PC-3 (cell line): Measurements from ENCODE around the gene VAT1L. TPM values are rescaled to one million over a fixed set of nuclear protein-coding genes. Genes with fewer than 3 reads are reported as not detected.

Experiments used
- ATAC-seq: fragments of 200-7000 bp; cut with Tn5 transposase; 2 replicates; pipeline ENCODE4 v1.9.1; 2020; ENCODE audit warnings: mild to moderate bottlenecking, moderate library complexity
- BruUV-seq: library from RNA; stranded (reverse); fragments of 400-500 nt; replicated peaks from 2 replicates; lab custom pipeline; 2021; lab: Mats Ljungman, UMichigan
- CTCF ChIA-PET: fragments of 300-600 bp; sonication (Branson Sonifier 250); formaldehyde crosslinking; loops from one replicate; lab custom pipeline; 2022; ENCODE audit warnings: antibody characterized with exemption; lab: Charles Lee
- POLR2A ChIA-PET: fragments of 300-600 bp; sonication (Branson Sonifier 250); formaldehyde crosslinking; loops from one replicate; lab custom pipeline; 2022; ENCODE audit warnings: antibody characterized with exemption; ENCODE audit not compliant: unreplicated experiment; lab: Charles Lee
- DNase-seq: peaks from one replicate; pipeline ENCODE4 v3.0.0-alpha.2; 2015
- H2AFZ ChIP-seq: fragments of 300-600 bp; sonication (generic); 2 replicates; pipeline ENCODE4 v1.6.0; 2016; ENCODE audit warnings: antibody characterized with exemption, low read length
- H3F3A ChIP-seq: fragments of 300-600 bp; sonication (generic); one replicate; pipeline ENCODE4 v1.6.0; 2017; ENCODE audit warnings: antibody characterized with exemption, low read length, control low read depth, mild to moderate bottlenecking; ENCODE audit not compliant: unreplicated experiment
- H3K27ac ChIP-seq: fragments of 300-600 bp; sonication (generic); 2 replicates; pipeline ENCODE4 v1.5.1; 2016; ENCODE audit warnings: mild to moderate bottlenecking, low read length
- H3K27me3 ChIP-seq: fragments of 300-600 bp; sonication (generic); 2 replicates; pipeline ENCODE4 v1.6.1; 2016; ENCODE audit warnings: low read length, mixed read lengths
- H3K36me3 ChIP-seq: fragments of 300-600 bp; sonication (generic); 2 replicates; pipeline ENCODE4 v1.6.1; 2016; ENCODE audit warnings: low read depth, mixed run types, low read length, mixed read lengths
- H3K4me1 ChIP-seq: fragments of 300-600 bp; sonication (generic); 2 replicates; pipeline ENCODE4 v1.5.1; 2016; ENCODE audit warnings: low read length; ENCODE audit not compliant: insufficient read depth
- H3K4me2 ChIP-seq: fragments of 300-600 bp; sonication (generic); 2 replicates; pipeline ENCODE4 v1.6.0; 2016; ENCODE audit warnings: low read length
- H3K4me3 ChIP-seq: fragments of 300-600 bp; sonication (generic); 2 replicates; pipeline ENCODE4 v1.5.1; 2016; ENCODE audit warnings: mild to moderate bottlenecking, low read length, mixed read lengths
- H3K79me2 ChIP-seq: fragments of 300-600 bp; sonication (generic); 2 replicates; pipeline ENCODE4 v1.6.1; 2017; ENCODE audit warnings: low read length, mixed read lengths
- H3K9ac ChIP-seq: fragments of 300-600 bp; sonication (generic); 2 replicates; pipeline ENCODE4 v1.6.0; 2016; ENCODE audit warnings: mild to moderate bottlenecking, low read length
- H3K9me2 ChIP-seq: fragments of 300-600 bp; sonication (generic); replicated peaks from 2 replicates; pipeline ENCODE4 v1.6.1; 2016; ENCODE audit warnings: mixed run types, low read length, mixed read lengths
- H3K9me3 ChIP-seq: fragments of 300-600 bp; sonication (generic); 2 replicates; pipeline ENCODE4 v1.6.1; 2016; ENCODE audit warnings: low read length, mixed read lengths
- H4K20me1 ChIP-seq: fragments of 300-600 bp; sonication (generic); 2 replicates; pipeline ENCODE4 v1.6.1; 2016; ENCODE audit warnings: low read length, mixed read lengths
- EZH2 ChIP-seq: fragments of 300-600 bp; sonication (generic); IDR thresholded peaks from one replicate; pipeline ENCODE4 v1.6.1; 2017; ENCODE audit warnings: antibody characterized with exemption, mild to moderate bottlenecking, low read length; ENCODE audit not compliant: unreplicated experiment
- EZH2phosphoT487 ChIP-seq: fragments of 300-600 bp; sonication (generic); IDR thresholded peaks from 2 replicates; pipeline ENCODE4 v1.6.1; 2018; ENCODE audit warnings: mild to moderate bottlenecking, antibody characterized with exemption, low read length, borderline replicate concordance
- intact Hi-C: fragments of 100-400 bp; cut with micrococcal nuclease; formaldehyde crosslinking; loops from 2 replicates; pipeline ENCODE4 v1.9.0; 2023
- total RNA-seq: library from RNA; depleted of rRNA; stranded (reverse); fragments of >200 nt; gene quantifications from 2 replicates; pipeline ENCODE4 v1.2.3, GENCODE V29; 2014
- TF ChIP-seq, protein P1 (sequence below): fragments of 300-600 bp; sonication (generic); conservative IDR thresholded peaks from 2 replicates; pipeline ENCODE4 v1.5.1; 2017; ENCODE audit warnings: antibody characterized with exemption, low read depth, mild to moderate bottlenecking, low read length

The VAT1L gene
- total RNA-seq, 1 experiment from 2014 or later: 0.47 TPM

DNA sequence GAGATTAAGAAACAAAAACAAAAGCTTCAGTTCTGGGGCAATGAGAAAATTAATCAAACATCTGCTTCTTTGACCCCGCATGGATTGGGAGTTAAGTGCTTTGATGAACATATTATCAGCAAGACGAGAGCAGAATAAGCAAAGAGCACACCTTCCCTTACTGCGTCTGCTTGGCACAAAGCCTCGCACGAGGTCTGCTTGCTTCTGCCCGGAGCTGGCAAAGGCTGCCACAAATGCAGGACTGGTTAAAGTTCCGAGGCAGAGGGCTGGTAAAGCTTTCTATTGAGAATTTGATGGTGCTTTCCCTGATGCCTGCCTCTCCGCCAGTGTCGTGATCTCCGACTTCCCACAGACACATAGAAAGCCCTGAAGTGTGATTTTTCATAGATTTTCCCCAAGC lies 17.0 kb downstream of the VAT1L start:
- no peak overlapping the region for H3K4me2 ChIP-seq
- intact Hi-C loops: no loop called here
- no peaks in the 10 kb centered on the region for H3K9me3 ChIP-seq
- no peaks in the 10 kb centered on the region for H3K36me3 ChIP-seq
- ATAC-seq (no peak), DNase-seq (no peak)
- H3K9me2 ChIP-seq: no peaks in the 10 kb centered on the region
- H3K4me1 ChIP-seq: no peaks in the 10 kb centered on the region
- no peak overlapping the region for H3K4me3 ChIP-seq
- no peak overlapping the region for H2AFZ ChIP-seq
- BruUV-seq: no TSS peak
- H4K20me1 ChIP-seq: no peaks in the 10 kb centered on the region
- ChIA-PET CTCF (no interaction called here), POLR2A (no interaction called here)
- TF ChIP-seq, protein P1, sequence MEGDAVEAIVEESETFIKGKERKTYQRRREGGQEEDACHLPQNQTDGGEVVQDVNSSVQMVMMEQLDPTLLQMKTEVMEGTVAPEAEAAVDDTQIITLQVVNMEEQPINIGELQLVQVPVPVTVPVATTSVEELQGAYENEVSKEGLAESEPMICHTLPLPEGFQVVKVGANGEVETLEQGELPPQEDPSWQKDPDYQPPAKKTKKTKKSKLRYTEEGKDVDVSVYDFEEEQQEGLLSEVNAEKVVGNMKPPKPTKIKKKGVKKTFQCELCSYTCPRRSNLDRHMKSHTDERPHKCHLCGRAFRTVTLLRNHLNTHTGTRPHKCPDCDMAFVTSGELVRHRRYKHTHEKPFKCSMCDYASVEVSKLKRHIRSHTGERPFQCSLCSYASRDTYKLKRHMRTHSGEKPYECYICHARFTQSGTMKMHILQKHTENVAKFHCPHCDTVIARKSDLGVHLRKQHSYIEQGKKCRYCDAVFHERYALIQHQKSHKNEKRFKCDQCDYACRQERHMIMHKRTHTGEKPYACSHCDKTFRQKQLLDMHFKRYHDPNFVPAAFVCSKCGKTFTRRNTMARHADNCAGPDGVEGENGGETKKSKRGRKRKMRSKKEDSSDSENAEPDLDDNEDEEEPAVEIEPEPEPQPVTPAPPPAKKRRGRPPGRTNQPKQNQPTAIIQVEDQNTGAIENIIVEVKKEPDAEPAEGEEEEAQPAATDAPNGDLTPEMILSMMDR: no peak
- TF ChIP-seq EZH2 (no peak), EZH2phosphoT487 (no peak)
- no peak overlapping the region for H3K9ac ChIP-seq
- no peaks in the 10 kb centered on the region for H3K27me3 ChIP-seq
- no peak overlapping the region for H3K27ac ChIP-seq
- no peaks in the 10 kb centered on the region for H3F3A ChIP-seq
- H3K79me2 ChIP-seq: no peaks in the 10 kb centered on the region

DNA sequence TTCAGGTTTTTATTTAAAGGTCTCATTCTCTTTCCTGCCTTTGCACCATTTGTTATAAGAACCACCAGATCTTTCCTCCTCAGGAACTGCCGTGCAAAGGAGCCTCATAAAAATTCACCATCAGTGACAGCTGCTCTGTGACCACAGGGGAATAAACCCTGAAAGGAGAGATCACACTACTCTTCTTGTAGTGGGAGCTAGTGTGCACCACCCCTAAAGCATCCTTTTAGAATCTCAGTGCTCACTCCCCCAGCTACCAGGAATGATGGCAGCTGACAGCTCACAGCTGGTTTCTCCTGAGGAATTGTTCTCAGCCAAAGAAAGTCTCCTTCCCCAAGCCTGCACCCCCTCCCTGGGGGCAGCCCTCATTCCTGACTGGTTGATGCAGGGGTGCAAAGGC lies 18.7 kb downstream of the VAT1L start:
- Histone ChIP-seq H4K20me1 (no peaks in the 10 kb centered on the region), H3K27ac (no peak overlapping the region), H3K9me2 (no peaks in the 10 kb centered on the region), H3K9ac (no peak overlapping the region), H3K4me3 (no peak overlapping the region), H2AFZ (no peak overlapping the region), H3K36me3 (no peaks in the 10 kb centered on the region), H3K4me1 (no peaks in the 10 kb centered on the region), H3K9me3 (no peaks in the 10 kb centered on the region), H3K79me2 (no peaks in the 10 kb centered on the region), H3F3A (no peaks in the 10 kb centered on the region), H3K27me3 (no peaks in the 10 kb centered on the region), H3K4me2 (no peak overlapping the region)
- ChIA-PET CTCF (no interaction called here), POLR2A (no interaction called here)
- intact Hi-C loops: no loop called here
- TF ChIP-seq EZH2phosphoT487: no peak
- TF ChIP-seq, protein P1: no peak
- no peak for TF ChIP-seq EZH2
- BruUV-seq: no TSS peak
- ATAC-seq: no peak
- DNase-seq: no peak

DNA sequence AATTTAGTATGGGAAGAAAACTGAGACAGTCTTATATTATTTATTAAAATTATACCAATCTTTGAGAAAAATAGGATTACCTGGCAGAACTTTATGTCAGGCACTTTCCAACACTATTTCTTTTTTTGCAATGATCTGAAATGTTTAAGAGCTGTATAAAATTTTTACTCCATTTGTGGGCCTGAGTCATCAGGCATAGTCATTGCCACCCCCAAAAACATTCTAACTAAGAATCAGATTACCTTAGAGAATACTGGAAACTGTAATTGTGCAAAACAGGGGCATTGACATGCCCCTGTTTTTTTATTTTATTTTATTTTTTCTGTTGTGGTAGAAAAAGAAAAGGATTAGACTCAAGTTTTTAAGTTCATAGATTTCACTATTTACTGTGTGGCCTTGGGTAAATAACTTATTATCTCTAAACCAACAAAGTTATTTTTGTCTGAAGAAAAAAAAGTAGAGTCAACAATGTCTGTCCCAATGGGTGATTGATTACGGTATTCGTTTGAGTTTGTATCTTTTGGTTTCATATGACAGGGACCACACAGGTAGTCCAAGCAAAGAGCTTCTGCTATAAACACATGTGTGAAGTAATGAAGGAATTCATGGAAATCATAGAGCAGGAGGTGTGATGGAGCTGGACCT lies 24.6 kb downstream of the VAT1L start:
- H3K27me3 ChIP-seq: no peaks in the 10 kb centered on the region
- intact Hi-C loops: no loop called here
- ChIA-PET POLR2A (no interaction called here), CTCF (no interaction called here)
- no peak for DNase-seq
- no peak overlapping the region for H3K27ac ChIP-seq
- no peaks in the 10 kb centered on the region for H3F3A ChIP-seq
- H3K36me3 ChIP-seq: no peaks in the 10 kb centered on the region
- H3K4me1 ChIP-seq: no peaks in the 10 kb centered on the region
- no TSS peak for BruUV-seq
- H3K9me3 ChIP-seq: no peaks in the 10 kb centered on the region
- no peak overlapping the region for H2AFZ ChIP-seq
- H3K9ac ChIP-seq: no peak overlapping the region
- no peak for ATAC-seq
- no peak overlapping the region for H3K4me2 ChIP-seq
- no peaks in the 10 kb centered on the region for H3K9me2 ChIP-seq
- TF ChIP-seq, protein P1: no peak
- no peak for TF ChIP-seq EZH2phosphoT487
- TF ChIP-seq EZH2: no peak
- H4K20me1 ChIP-seq: no peaks in the 10 kb centered on the region
- H3K79me2 ChIP-seq: no peaks in the 10 kb centered on the region
- H3K4me3 ChIP-seq: no peak overlapping the region
